Transverse colon (tissue), 4 donors: ENCODE measurements around the gene ATF2.

Experiments
- EP300 ChIP-seq: sonication (generic); formaldehyde crosslinking; IDR thresholded peaks from one replicate; pipeline ENCODE4 v1.6.1; 2017; ENCODE audit warnings: antibody characterized with exemption, low read depth
- POLR2A ChIP-seq: fragments of 450-650 bp; IDR thresholded peaks from one replicate; pipeline ENCODE4 v1.6.1; 2016; ENCODE audit warnings: antibody characterized with exemption, mild to moderate bottlenecking, moderate library complexity
- POLR2AphosphoS5 ChIP-seq, 3 donors: sonication (generic); formaldehyde crosslinking; IDR thresholded peaks; one replicate each; pipeline ENCODE4 v1.6.1; 2016; ENCODE audit warnings: antibody characterized with exemption in 3 of 3
- TF ChIP-seq, protein P1 (sequence below), 5 experiments: fragments of 200-600 bp in 3 of 5; fragments of 450-650 bp in 2 of 5; sonication (generic) in 3 of 5; IDR thresholded peaks; 1 replicate in 2 of 5; 2 replicates in 3 of 5; pipeline ENCODE4 v1.5.1; 2016 to 2017; ENCODE audit warnings: antibody characterized with exemption in 5 of 5, inconsistent platforms in 3 of 5, mild to moderate bottlenecking in 2 of 5, moderate library complexity in 1 of 5

DNA sequence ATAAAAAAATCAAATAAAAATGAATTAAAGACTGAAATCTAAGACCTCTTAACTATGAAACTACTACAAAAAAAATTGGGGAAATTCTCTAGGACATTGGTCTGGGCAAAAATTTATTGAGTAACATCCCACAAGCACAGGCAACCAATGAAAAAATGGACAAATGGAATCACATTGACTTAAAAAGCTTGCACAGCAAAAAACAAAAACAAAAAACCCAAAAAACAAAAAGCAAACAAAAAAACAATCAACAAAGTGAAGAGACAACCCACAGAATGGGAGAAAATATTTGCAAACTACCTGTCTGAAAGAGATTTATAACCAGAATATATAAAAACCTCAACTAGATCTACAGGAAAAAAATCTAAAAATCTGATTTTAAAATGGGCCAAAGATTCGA lies 99.5 kb downstream of the ATF2 start:
- TF ChIP-seq, protein P1, sequence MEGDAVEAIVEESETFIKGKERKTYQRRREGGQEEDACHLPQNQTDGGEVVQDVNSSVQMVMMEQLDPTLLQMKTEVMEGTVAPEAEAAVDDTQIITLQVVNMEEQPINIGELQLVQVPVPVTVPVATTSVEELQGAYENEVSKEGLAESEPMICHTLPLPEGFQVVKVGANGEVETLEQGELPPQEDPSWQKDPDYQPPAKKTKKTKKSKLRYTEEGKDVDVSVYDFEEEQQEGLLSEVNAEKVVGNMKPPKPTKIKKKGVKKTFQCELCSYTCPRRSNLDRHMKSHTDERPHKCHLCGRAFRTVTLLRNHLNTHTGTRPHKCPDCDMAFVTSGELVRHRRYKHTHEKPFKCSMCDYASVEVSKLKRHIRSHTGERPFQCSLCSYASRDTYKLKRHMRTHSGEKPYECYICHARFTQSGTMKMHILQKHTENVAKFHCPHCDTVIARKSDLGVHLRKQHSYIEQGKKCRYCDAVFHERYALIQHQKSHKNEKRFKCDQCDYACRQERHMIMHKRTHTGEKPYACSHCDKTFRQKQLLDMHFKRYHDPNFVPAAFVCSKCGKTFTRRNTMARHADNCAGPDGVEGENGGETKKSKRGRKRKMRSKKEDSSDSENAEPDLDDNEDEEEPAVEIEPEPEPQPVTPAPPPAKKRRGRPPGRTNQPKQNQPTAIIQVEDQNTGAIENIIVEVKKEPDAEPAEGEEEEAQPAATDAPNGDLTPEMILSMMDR (IDR thresholded peaks at IDR 0.05) = no peak
- TF ChIP-seq POLR2A = no peak
- no peak for TF ChIP-seq POLR2AphosphoS5 (IDR thresholded peaks at IDR 0.05)
- TF ChIP-seq EP300 = no peak
